GM23338 (cell line): Measurements from ENCODE around the gene PHLDA3. TPM values are rescaled to one million over a fixed set of nuclear protein-coding genes. Genes with fewer than 3 reads are reported as not detected.

Experiments
- ATAC-seq: fragments of 200-7000 bp; cut with Tn5 transposase; 3 replicates; pipeline ENCODE4 v1.9.1; 2020
- DNase-seq: peaks from one replicate; pipeline ENCODE4 v3.0.0-alpha.2; 2015; ENCODE audit warnings: low spot score
- H2AFZ ChIP-seq: fragments of 200-600 bp; sonication (generic); 2 replicates; pipeline ENCODE4 v1.8.0; 2016; ENCODE audit warnings: antibody characterized with exemption, mild to moderate bottlenecking, moderate library complexity
- H3F3A ChIP-seq: fragments of 200-600 bp; sonication (generic); replicated peaks from 2 replicates; pipeline ENCODE4 v1.8.0; 2017; ENCODE audit warnings: antibody characterized with exemption, mixed run types, low read depth
- H3K27ac ChIP-seq: fragments of 200-600 bp; sonication (generic); 2 replicates; pipeline ENCODE4 v1.6.1; 2016; ENCODE audit warnings: low read depth
- H3K27me3 ChIP-seq: fragments of 200-600 bp; sonication (generic); 2 replicates; pipeline ENCODE4 v1.8.0; 2016; ENCODE audit warnings: mild to moderate bottlenecking, mixed run types, moderate library complexity; ENCODE audit not compliant: insufficient read depth
- H3K36me3 ChIP-seq: fragments of 200-600 bp; sonication (generic); 2 replicates; pipeline ENCODE4 v1.8.0; 2016; ENCODE audit warnings: mild to moderate bottlenecking; ENCODE audit not compliant: insufficient read depth
- H3K4me1 ChIP-seq: fragments of 200-600 bp; sonication (generic); 2 replicates; pipeline ENCODE4 v1.8.0; 2016; ENCODE audit warnings: mild to moderate bottlenecking, moderate library complexity; ENCODE audit not compliant: insufficient read depth
- H3K4me2 ChIP-seq: fragments of 200-600 bp; sonication (generic); 2 replicates; pipeline ENCODE4 v1.7.1; 2017; ENCODE audit warnings: mixed run types
- H3K4me3 ChIP-seq: fragments of 200-600 bp; sonication (generic); 2 replicates; pipeline ENCODE4 v1.6.1; 2016; ENCODE audit warnings: mixed run types
- H3K79me2 ChIP-seq: fragments of 200-600 bp; sonication (generic); replicated peaks from 2 replicates; pipeline ENCODE4 v1.8.0; 2017; ENCODE audit warnings: mild to moderate bottlenecking; ENCODE audit not compliant: insufficient read depth
- H3K9me2 ChIP-seq: fragments of 200-600 bp; sonication (generic); 2 replicates; pipeline ENCODE4 v1.8.0; 2017; ENCODE audit not compliant: insufficient read depth
- H4K20me1 ChIP-seq: fragments of 200-600 bp; sonication (generic); replicated peaks from 2 replicates; pipeline ENCODE4 v1.8.0; 2017; ENCODE audit warnings: mild to moderate bottlenecking; ENCODE audit not compliant: insufficient read depth
- H3K27ac Mint-ChIP-seq: 2 replicates; pipeline ENCODE4 v1.8.0; 2020; ENCODE audit warnings: inconsistent platforms, mild to moderate bottlenecking, moderate library complexity, mixed read lengths
- H3K27me3 Mint-ChIP-seq: 3 replicates; pipeline ENCODE4 v1.8.0; 2022; ENCODE audit warnings: low read depth, mild to moderate bottlenecking, moderate library complexity, mixed read lengths, inconsistent platforms; ENCODE audit not compliant: insufficient read depth, poor library complexity
- H3K36me3 Mint-ChIP-seq: 3 replicates; pipeline ENCODE4 v1.8.0; 2021; ENCODE audit warnings: low read depth, mild to moderate bottlenecking, inconsistent platforms, moderate library complexity, mixed read lengths
- H3K4me1 Mint-ChIP-seq: 3 replicates; pipeline ENCODE4 v1.8.0; 2020; ENCODE audit warnings: mild to moderate bottlenecking, inconsistent platforms, mixed read lengths
- H3K4me3 Mint-ChIP-seq: 3 replicates; pipeline ENCODE4 v1.8.0; 2021; ENCODE audit warnings: moderate library complexity, mild to moderate bottlenecking, inconsistent platforms, mixed read lengths
- H3K9me3 Mint-ChIP-seq: 3 replicates; pipeline ENCODE4 v1.8.0; 2020; ENCODE audit warnings: moderate library complexity, mild to moderate bottlenecking, inconsistent platforms, mixed read lengths
- CREB1 ChIP-seq: fragments of 250-450 bp; sonication (Bioruptor Pico); IDR thresholded peaks from 2 replicates; pipeline ENCODE4 v1.5.0; 2020; ENCODE audit warnings: low read depth, mild to moderate bottlenecking, moderate library complexity
- CTCF ChIP-seq, 2 experiments: fragments of 200-600 bp in 1 of 2; sonication (generic) in 1 of 2; conservative IDR thresholded peaks; 2 replicates each; pipeline versions ENCODE4 v1.5.1 to v1.6.1; 2016 to 2017; ENCODE audit warnings: antibody characterized with exemption in 2 of 2, low read depth in 2 of 2, mild to moderate bottlenecking in 2 of 2, moderate library complexity in 1 of 2
- ETS1 ChIP-seq: IDR thresholded peaks from 2 replicates; pipeline ENCODE4 v1.6.1; 2016; ENCODE audit warnings: antibody characterized with exemption
- EZH2 ChIP-seq: fragments of 200-600 bp; sonication (generic); IDR thresholded peaks from one replicate; pipeline ENCODE4 v1.8.0; 2017; ENCODE audit warnings: antibody characterized with exemption, mild to moderate bottlenecking, low read depth; ENCODE audit not compliant: unreplicated experiment
- JUNB ChIP-seq: IDR thresholded peaks from one replicate; pipeline ENCODE4 v1.6.1; 2016; ENCODE audit warnings: antibody characterized with exemption; ENCODE audit not compliant: unreplicated experiment
- POLR2AphosphoS5 ChIP-seq: IDR thresholded peaks from 2 replicates; pipeline ENCODE4 v1.6.1; 2016; ENCODE audit warnings: antibody characterized with exemption, low read depth
- REST ChIP-seq: IDR thresholded peaks from one replicate; pipeline ENCODE4 v1.6.1; 2018; ENCODE audit warnings: antibody characterized with exemption; ENCODE audit not compliant: unreplicated experiment
- STAT1 ChIP-seq: IDR thresholded peaks from one replicate; pipeline ENCODE4 v1.6.1; 2016; ENCODE audit warnings: antibody characterized with exemption; ENCODE audit not compliant: unreplicated experiment
- ZNF331 ChIP-seq: fragments of 250-450 bp; sonication (Bioruptor Pico); IDR thresholded peaks from 2 replicates; pipeline ENCODE4 v1.5.0; 2020; ENCODE audit warnings: low read depth, mild to moderate bottlenecking, moderate library complexity
- polyA plus RNA-seq: library from polyadenylated mRNA; unstranded; fragments of >200 nt; fragmentation: Nextera tagmentation; extraction: Ambion mirVana; gene quantifications from 2 replicates; pipeline ENCODE4 v1.2.1, GENCODE V29; 2016
- total RNA-seq: library from RNA; depleted of rRNA; stranded (reverse); fragments of >200 nt; shearing (Covaris generic); gene quantifications from 2 replicates; pipeline ENCODE4 v1.2.3, GENCODE V29; 2014

The PHLDA3 gene
- total and polyA plus RNA-seq, 2 experiments from 2014 or later, result 37.5 to 87.4 TPM

- H3K27me3 Mint-ChIP-seq, result peaks cover 32% of the 10 kb centered on the region
- peak; percentile 70 for TF ChIP-seq CREB1 (CRISPR knock-in tag)
- TF ChIP-seq POLR2AphosphoS5, result no peak
- TF ChIP-seq ZNF331 (CRISPR knock-in tag), result no peak
- TF ChIP-seq CTCF (conservative IDR thresholded peaks at IDR 0.05; ENCODE audit: low read depth in 2 of 2), result no peak
- H3K36me3 ChIP-seq, result no peaks in the 10 kb centered on the region
- H3K4me2 ChIP-seq, result peak overlapping the region; percentile 56
- no peaks in the 10 kb centered on the region for H4K20me1 ChIP-seq
- DNase-seq, result peak; percentile 73
- no peak overlapping the region for H2AFZ ChIP-seq
- peaks cover 59% of the 10 kb centered on the region for H3K4me1 Mint-ChIP-seq
- peak overlapping the region; percentile 87 for H3K27ac Mint-ChIP-seq
- peak overlapping the region; percentile 27 for H3K4me3 Mint-ChIP-seq
- no peak overlapping the region; the same call in 1 of the 2 replicates for H3K4me3 ChIP-seq
- no peaks in the 10 kb centered on the region for H3K36me3 Mint-ChIP-seq
- H3F3A ChIP-seq, result peaks cover 15% of the 10 kb centered on the region; the same call in 1 of the 2 replicates
- peaks cover 33% of the 10 kb centered on the region for H3K27me3 ChIP-seq
- peaks cover 40% of the 10 kb centered on the region for H3K4me1 ChIP-seq
- no peaks in the 10 kb centered on the region for H3K9me3 Mint-ChIP-seq
- peaks cover 3% of the 10 kb centered on the region; the same call in 1 of the 2 replicates for H3K79me2 ChIP-seq
- ATAC-seq, result peak; percentile 37
- peak overlapping the region; percentile 88 for H3K27ac ChIP-seq
- no peaks in the 10 kb centered on the region for H3K9me2 ChIP-seq
Measured at GRCh38 chr1:201503397-201504176, 34.6 kb upstream of the PHLDA3 start.

GRCh38 chr1:201502511-201502857 is 33.5 kb upstream of the PHLDA3 start:
- no peak for ATAC-seq
- no peak for TF ChIP-seq REST
- TF ChIP-seq EZH2, result no peak
- no peak for TF ChIP-seq CTCF (conservative IDR thresholded peaks at IDR 0.05; ENCODE audit: low read depth in 2 of 2)
- no peak for TF ChIP-seq ETS1
- TF ChIP-seq JUNB, result no peak
- TF ChIP-seq STAT1, result no peak
- no peak for TF ChIP-seq POLR2AphosphoS5
- TF ChIP-seq CREB1 (CRISPR knock-in tag), result no peak

More at GRCh38 chr1:201502511-201502857, 33.5 kb upstream of the PHLDA3 start:
- no peaks in the 10 kb centered on the region for H4K20me1 ChIP-seq
- Mint-ChIP-seq H3K4me1 (peaks cover 57% of the 10 kb centered on the region), H3K36me3 (no peaks in the 10 kb centered on the region), H3K27ac (no peak overlapping the region), H3K27me3 (peaks cover 25% of the 10 kb centered on the region), H3K4me3 (no peak overlapping the region), H3K9me3 (no peaks in the 10 kb centered on the region)
- peaks cover 15% of the 10 kb centered on the region; the same call in 1 of the 2 replicates for H3F3A ChIP-seq
- peak overlapping the region; percentile 84; the same call in 1 of the 2 replicates for H3K27ac ChIP-seq
- H3K4me2 ChIP-seq, result no peak overlapping the region
- H3K4me1 ChIP-seq, result peaks cover 40% of the 10 kb centered on the region
- no peaks in the 10 kb centered on the region for H3K36me3 ChIP-seq
- H3K4me3 ChIP-seq, result no peak overlapping the region
- H3K9me2 ChIP-seq, result no peaks in the 10 kb centered on the region
- H3K79me2 ChIP-seq, result peaks cover 3% of the 10 kb centered on the region; the same call in 1 of the 2 replicates
- peaks cover 22% of the 10 kb centered on the region for H3K27me3 ChIP-seq
- no peak overlapping the region for H2AFZ ChIP-seq
- no peak for DNase-seq
